HCT116 (cell line): Measurements from ENCODE around the gene NUP54.

Source experiments
- MAX ChIP-seq: IDR thresholded peaks from 2 replicates; pipeline ENCODE4 v1.6.1; 2012
- POLR2AphosphoS5 ChIP-seq: IDR thresholded peaks from 2 replicates; pipeline ENCODE4 v1.6.1; 2011; ENCODE audit warnings: mild to moderate bottlenecking, low read depth, low read length, moderate library complexity
- TF ChIP-seq, protein P1 (sequence below), 3 experiments: fragments of 200-600 bp in 1 of 3; sonication (generic) in 1 of 3; IDR thresholded peaks in 2 of 3; conservative IDR thresholded peaks in 1 of 3; 2 replicates each; pipeline ENCODE4 v1.5.1; 2012 to 2017; ENCODE audit warnings: low read depth in 2 of 3, low read length in 2 of 3, antibody characterized with exemption in 1 of 3, borderline replicate concordance in 1 of 3, control low read depth in 1 of 3, mild to moderate bottlenecking in 1 of 3, mixed read lengths in 1 of 3, mixed run types in 1 of 3, moderate library complexity in 1 of 3; ENCODE audit not compliant: insufficient read depth in 1 of 3

DNA sequence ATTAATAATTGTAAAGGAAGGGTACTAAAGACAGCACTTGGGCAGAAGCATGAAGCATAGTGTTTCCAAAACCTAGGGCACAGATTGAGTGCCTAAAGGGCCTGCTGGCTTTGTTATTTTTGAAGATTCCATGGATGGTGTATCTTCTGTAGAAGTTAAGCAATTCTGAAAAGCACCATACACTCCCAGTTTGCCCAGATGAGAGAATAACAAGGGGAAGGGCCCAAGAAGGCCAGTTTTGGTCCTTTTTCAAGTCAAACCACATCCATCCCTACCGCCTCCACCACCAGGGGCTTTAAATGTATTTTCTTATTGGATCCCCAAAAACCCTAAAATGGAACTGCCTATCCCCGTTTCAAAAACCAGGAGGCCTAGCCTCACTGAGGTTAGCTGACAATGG is 48.2 kb upstream of the NUP54 start:
- TF ChIP-seq, protein P1, sequence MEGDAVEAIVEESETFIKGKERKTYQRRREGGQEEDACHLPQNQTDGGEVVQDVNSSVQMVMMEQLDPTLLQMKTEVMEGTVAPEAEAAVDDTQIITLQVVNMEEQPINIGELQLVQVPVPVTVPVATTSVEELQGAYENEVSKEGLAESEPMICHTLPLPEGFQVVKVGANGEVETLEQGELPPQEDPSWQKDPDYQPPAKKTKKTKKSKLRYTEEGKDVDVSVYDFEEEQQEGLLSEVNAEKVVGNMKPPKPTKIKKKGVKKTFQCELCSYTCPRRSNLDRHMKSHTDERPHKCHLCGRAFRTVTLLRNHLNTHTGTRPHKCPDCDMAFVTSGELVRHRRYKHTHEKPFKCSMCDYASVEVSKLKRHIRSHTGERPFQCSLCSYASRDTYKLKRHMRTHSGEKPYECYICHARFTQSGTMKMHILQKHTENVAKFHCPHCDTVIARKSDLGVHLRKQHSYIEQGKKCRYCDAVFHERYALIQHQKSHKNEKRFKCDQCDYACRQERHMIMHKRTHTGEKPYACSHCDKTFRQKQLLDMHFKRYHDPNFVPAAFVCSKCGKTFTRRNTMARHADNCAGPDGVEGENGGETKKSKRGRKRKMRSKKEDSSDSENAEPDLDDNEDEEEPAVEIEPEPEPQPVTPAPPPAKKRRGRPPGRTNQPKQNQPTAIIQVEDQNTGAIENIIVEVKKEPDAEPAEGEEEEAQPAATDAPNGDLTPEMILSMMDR (IDR thresholded peaks at IDR 0.05 in 2 of 3, conservative IDR thresholded peaks at IDR 0.05 in 1 of 3; ENCODE audit: borderline replicate concordance in 1 of 3, insufficient read depth in 1 of 3, low read depth in 2 of 3, low read length in 2 of 3), result no peak
- TF ChIP-seq MAX, result no peak
- TF ChIP-seq POLR2AphosphoS5, result no peak
